ENCODE measurements around the gene TRH.

DNA sequence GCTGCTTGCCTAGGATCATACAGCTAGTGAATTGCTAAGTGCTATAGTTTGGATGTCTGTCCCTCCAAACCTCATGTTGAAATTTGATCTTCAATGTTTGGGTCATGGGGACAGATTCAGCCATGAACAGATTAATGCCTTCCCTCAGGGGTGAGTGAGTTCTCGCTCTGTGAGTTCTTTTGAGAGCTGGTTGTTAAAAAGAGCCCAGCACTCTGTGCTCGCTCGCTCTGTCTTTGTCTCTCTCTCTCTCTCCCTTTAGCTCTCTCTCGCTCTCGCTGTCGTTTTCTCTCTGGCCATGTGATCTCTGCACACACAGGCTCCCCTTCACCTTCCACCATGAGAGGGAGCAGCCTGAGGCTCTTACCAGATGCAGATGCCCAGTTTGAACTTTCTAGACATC, 14.9 kb downstream of the TRH start:
- TF ChIP-seq, protein P1, sequence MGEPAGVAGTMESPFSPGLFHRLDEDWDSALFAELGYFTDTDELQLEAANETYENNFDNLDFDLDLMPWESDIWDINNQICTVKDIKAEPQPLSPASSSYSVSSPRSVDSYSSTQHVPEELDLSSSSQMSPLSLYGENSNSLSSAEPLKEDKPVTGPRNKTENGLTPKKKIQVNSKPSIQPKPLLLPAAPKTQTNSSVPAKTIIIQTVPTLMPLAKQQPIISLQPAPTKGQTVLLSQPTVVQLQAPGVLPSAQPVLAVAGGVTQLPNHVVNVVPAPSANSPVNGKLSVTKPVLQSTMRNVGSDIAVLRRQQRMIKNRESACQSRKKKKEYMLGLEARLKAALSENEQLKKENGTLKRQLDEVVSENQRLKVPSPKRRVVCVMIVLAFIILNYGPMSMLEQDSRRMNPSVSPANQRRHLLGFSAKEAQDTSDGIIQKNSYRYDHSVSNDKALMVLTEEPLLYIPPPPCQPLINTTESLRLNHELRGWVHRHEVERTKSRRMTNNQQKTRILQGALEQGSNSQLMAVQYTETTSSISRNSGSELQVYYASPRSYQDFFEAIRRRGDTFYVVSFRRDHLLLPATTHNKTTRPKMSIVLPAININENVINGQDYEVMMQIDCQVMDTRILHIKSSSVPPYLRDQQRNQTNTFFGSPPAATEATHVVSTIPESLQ (CRISPR knock-in tag; IDR thresholded peaks at IDR 0.05), result no peak
- TF ChIP-seq ELF4 (CRISPR knock-in tag; IDR thresholded peaks at IDR 0.05; ENCODE audit: low read depth) (no peak), TEAD1 (CRISPR knock-in tag; IDR thresholded peaks at IDR 0.05) (no peak)
